OCI-LY3 (cell line): ENCODE results near the gene KRTAP4-12.
"Not testable (repeated sequence)": the region's sequence is repeated elsewhere in the genome, so short reads cannot be mapped to it uniquely, and the experiment has no call there.

Experiments used
- H2AFZ ChIP-seq: fragments of 200-600, 300-600 bp; shearing (Covaris generic); 2 replicates; pipeline ENCODE4 v1.6.0; 2014; ENCODE audit warnings: antibody characterized with exemption, low read depth, low read length
- H3K27ac ChIP-seq: fragments of 200-600, 300-600 bp; sonication (generic); 2 replicates; pipeline ENCODE4 v1.5.1; 2014; ENCODE audit warnings: mild to moderate bottlenecking, low read length, moderate library complexity, mixed read lengths
- H3K27me3 ChIP-seq: fragments of 200-600, 300-600 bp; sonication (generic); 2 replicates; pipeline ENCODE4 v1.6.1; 2014; ENCODE audit warnings: low read depth, low read length, mixed read lengths
- H3K36me3 ChIP-seq: fragments of 200-600, 300-600 bp; sonication (generic); replicated peaks from 2 replicates; pipeline ENCODE3; 2014; ENCODE audit warnings: low read depth, low read length, mixed read lengths
- H3K4me1 ChIP-seq: fragments of 300-600, 200-600 bp; sonication (generic); 2 replicates; pipeline ENCODE4 v1.6.1; 2014; ENCODE audit warnings: low read length, mixed read lengths
- H3K4me2 ChIP-seq: fragments of 200-600, 300-600 bp; sonication (generic); 2 replicates; pipeline ENCODE4 v1.6.1; 2014; ENCODE audit warnings: low read length, mixed read lengths
- H3K4me3 ChIP-seq: fragments of 300-600, 200-600 bp; sonication (generic); 2 replicates; pipeline ENCODE4 v1.5.1; 2014; ENCODE audit warnings: antibody characterized with exemption, mild to moderate bottlenecking, low read length, moderate library complexity
- H3K79me2 ChIP-seq: fragments of 300-600, 200-600 bp; shearing (Covaris generic); 2 replicates; pipeline ENCODE4 v1.6.1; 2014; ENCODE audit warnings: mild to moderate bottlenecking, low read length, mixed read lengths
- H3K9ac ChIP-seq: fragments of 300-600, 200-600 bp; shearing (Covaris generic); 2 replicates; pipeline ENCODE4 v1.6.0; 2014; ENCODE audit warnings: mild to moderate bottlenecking, low read length, moderate library complexity
- H3K9me3 ChIP-seq: fragments of 200-600, 300-600 bp; shearing (Covaris generic); 2 replicates; pipeline ENCODE4 v1.6.1; 2014; ENCODE audit warnings: low read length, mixed read lengths; ENCODE audit not compliant: insufficient read depth
- H4K20me1 ChIP-seq: fragments of 200-600, 300-600 bp; sonication (generic); 2 replicates; pipeline ENCODE4 v1.6.1; 2016; ENCODE audit warnings: low read length, mixed read lengths; ENCODE audit not compliant: insufficient read depth
- EZH2phosphoT487 ChIP-seq: fragments of 200-600 bp; shearing (Covaris generic); IDR thresholded peaks from 2 replicates; pipeline ENCODE4 v1.6.1; 2018; ENCODE audit warnings: antibody characterized with exemption, mixed run types, low read depth
- TF ChIP-seq, protein P1 (sequence below): fragments of 200-600, 300-600 bp; sonication (generic); IDR thresholded peaks from 2 replicates; pipeline ENCODE4 v1.5.1; 2014; ENCODE audit warnings: antibody characterized with exemption, low read length, low read depth

KRTAP4-12 gene

DNA sequence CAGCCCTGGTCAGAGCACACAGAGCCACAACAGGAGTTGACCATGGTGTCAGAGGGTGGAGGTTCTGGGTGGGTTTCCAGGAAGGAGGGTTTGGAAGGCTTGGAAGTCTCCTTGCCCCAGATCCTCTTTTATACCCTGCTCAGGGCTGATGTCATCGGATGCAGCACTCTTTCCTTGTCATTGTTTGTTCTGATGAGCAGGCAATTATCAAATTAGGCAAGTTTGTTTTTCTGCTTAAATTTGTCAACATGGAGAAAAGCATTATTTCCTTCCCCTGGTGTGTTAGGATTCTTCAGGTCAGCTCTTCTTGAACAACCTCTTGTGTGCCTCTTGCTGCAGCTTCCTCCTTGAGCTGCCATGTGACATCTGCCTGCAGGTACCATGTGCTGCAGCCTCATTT is 36.7 kb upstream of the KRTAP4-12 start, which contains the start of gene KRTAP4-4:
Gene KRTAP4-4, minus strand, starts transcription at position 101 of the 400 bp plus-strand sequence. Its CDS starts 57 bp downstream, at position 44.
- H4K20me1 ChIP-seq, result no peaks in the 10 kb centered on the region
- no peaks in the 10 kb centered on the region for H3K9me3 ChIP-seq
- H3K79me2 ChIP-seq, result no peaks in the 10 kb centered on the region
- no peak within 1 kb of the TSS for H3K4me2 ChIP-seq
- TF ChIP-seq, protein P1, sequence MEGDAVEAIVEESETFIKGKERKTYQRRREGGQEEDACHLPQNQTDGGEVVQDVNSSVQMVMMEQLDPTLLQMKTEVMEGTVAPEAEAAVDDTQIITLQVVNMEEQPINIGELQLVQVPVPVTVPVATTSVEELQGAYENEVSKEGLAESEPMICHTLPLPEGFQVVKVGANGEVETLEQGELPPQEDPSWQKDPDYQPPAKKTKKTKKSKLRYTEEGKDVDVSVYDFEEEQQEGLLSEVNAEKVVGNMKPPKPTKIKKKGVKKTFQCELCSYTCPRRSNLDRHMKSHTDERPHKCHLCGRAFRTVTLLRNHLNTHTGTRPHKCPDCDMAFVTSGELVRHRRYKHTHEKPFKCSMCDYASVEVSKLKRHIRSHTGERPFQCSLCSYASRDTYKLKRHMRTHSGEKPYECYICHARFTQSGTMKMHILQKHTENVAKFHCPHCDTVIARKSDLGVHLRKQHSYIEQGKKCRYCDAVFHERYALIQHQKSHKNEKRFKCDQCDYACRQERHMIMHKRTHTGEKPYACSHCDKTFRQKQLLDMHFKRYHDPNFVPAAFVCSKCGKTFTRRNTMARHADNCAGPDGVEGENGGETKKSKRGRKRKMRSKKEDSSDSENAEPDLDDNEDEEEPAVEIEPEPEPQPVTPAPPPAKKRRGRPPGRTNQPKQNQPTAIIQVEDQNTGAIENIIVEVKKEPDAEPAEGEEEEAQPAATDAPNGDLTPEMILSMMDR, result no peak
- TF ChIP-seq EZH2phosphoT487, result no peak
- no peak within 1 kb of the TSS for H3K27ac ChIP-seq
- no peaks in the 10 kb centered on the region for H3K36me3 ChIP-seq
- H3K9ac ChIP-seq, result no peak within 1 kb of the TSS
- no peak within 1 kb of the TSS for H2AFZ ChIP-seq
- H3K4me1 ChIP-seq, result no peaks in the 10 kb centered on the region
- no peak within 1 kb of the TSS for H3K4me3 ChIP-seq
- H3K27me3 ChIP-seq, result peaks cover 37% of the 10 kb centered on the region

GRCh38 chr17:41160190-41160589 is 36.2 kb upstream of the KRTAP4-12 start:
- H3K9ac ChIP-seq, H4K20me1 ChIP-seq, H3K9me3 ChIP-seq, H3K27ac ChIP-seq, H3K4me2 ChIP-seq, H3K4me1 ChIP-seq, H3K4me3 ChIP-seq, H3K36me3 ChIP-seq, H3K79me2 ChIP-seq, H2AFZ ChIP-seq: not testable (repeated sequence)
- H3K27me3 ChIP-seq, result peaks cover 37% of the 10 kb centered on the region

GRCh38 chr17:41153856-41154255 is 29.9 kb upstream of the KRTAP4-12 start:
- Histone ChIP-seq H3K79me2 (no peaks in the 10 kb centered on the region), H3K9me3 (no peaks in the 10 kb centered on the region), H3K4me2 (no peak overlapping the region), H3K9ac (no peak overlapping the region), H2AFZ (no peak overlapping the region), H3K27me3 (peaks cover 27% of the 10 kb centered on the region), H3K36me3 (no peaks in the 10 kb centered on the region), H4K20me1 (no peaks in the 10 kb centered on the region), H3K4me3 (no peak overlapping the region), H3K4me1 (no peaks in the 10 kb centered on the region), H3K27ac (no peak overlapping the region)
- TF ChIP-seq, protein P1, result no peak
- TF ChIP-seq EZH2phosphoT487, result no peak

DNA sequence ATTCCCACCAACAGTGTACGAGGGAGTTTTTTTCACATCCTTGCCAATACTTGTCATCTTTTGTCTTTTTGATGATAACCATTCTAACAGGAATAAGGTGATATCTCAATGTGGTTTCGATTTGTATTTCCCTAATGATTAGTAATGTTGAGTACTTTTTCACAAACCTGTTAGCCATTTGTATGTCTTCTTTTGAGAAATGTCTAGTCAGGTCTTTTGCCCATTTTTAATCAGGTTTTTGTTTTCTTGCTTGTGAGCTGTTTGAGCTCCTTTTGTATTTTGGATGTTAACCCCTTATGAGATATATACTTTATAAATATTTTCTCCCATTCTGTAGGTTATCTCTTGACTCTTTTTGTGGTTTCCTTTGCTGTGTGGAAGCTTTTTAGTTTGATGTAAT is 27.5 kb upstream of the KRTAP4-12 start:
- Histone ChIP-seq H4K20me1 (no peaks in the 10 kb centered on the region), H3K27me3 (peaks cover 18% of the 10 kb centered on the region; the same call in 1 of the 2 replicates)

More for the DNA sequence above, 27.5 kb upstream of the KRTAP4-12 start:
- H3K9me3 ChIP-seq, result no peaks in the 10 kb centered on the region
- no peaks in the 10 kb centered on the region for H3K79me2 ChIP-seq
- no peaks in the 10 kb centered on the region for H3K4me1 ChIP-seq
- no peak overlapping the region for H3K27ac ChIP-seq
- H3K4me2 ChIP-seq, result no peak overlapping the region
- no peak overlapping the region for H3K4me3 ChIP-seq
- H2AFZ ChIP-seq, result no peak overlapping the region
- H3K36me3 ChIP-seq, result no peaks in the 10 kb centered on the region
- no peak overlapping the region for H3K9ac ChIP-seq
- TF ChIP-seq EZH2phosphoT487, result no peak
- TF ChIP-seq, protein P1, result no peak
